Endothelial cell (in vitro differentiated cells): ENCODE results near the gene EPHB1. TPM values are rescaled to one million over a fixed set of nuclear protein-coding genes. Genes with fewer than 3 reads are reported as not detected.

Experiments used
- DNase-seq: peaks from one replicate; pipeline ENCODE4 v3.0.0; 2021; ENCODE audit warnings: low spot score
- H3K27ac Mint-ChIP-seq: one replicate; pipeline ENCODE4 v1.8.0; 2021; ENCODE audit warnings: mixed read lengths, inconsistent platforms; ENCODE audit not compliant: unreplicated experiment
- H3K27me3 Mint-ChIP-seq: one replicate; pipeline ENCODE4 v1.8.0; 2021; ENCODE audit warnings: mild to moderate bottlenecking, moderate library complexity, mixed read lengths, inconsistent platforms; ENCODE audit not compliant: unreplicated experiment
- H3K36me3 Mint-ChIP-seq: one replicate; pipeline ENCODE4 v1.8.0; 2021; ENCODE audit warnings: mild to moderate bottlenecking, low read depth, mixed read lengths, inconsistent platforms; ENCODE audit not compliant: unreplicated experiment
- H3K4me1 Mint-ChIP-seq: one replicate; pipeline ENCODE4 v1.8.0; 2021; ENCODE audit warnings: mild to moderate bottlenecking, mixed read lengths, inconsistent platforms; ENCODE audit not compliant: unreplicated experiment
- H3K4me3 Mint-ChIP-seq: one replicate; pipeline ENCODE4 v1.8.0; 2021; ENCODE audit warnings: mild to moderate bottlenecking, mixed read lengths, inconsistent platforms; ENCODE audit not compliant: unreplicated experiment
- H3K9me3 Mint-ChIP-seq: one replicate; pipeline ENCODE4 v1.8.0; 2021; ENCODE audit warnings: mixed read lengths, inconsistent platforms; ENCODE audit not compliant: unreplicated experiment
- CTCF ChIP-seq: fragments of 200-600 bp; sonication (generic); IDR thresholded peaks from one replicate; pipeline ENCODE4 v1.5.0; 2021; ENCODE audit warnings: antibody characterized with exemption; ENCODE audit not compliant: unreplicated experiment
- total RNA-seq: library from RNA; stranded (reverse); fragmentation: NEBNext Ultra II Directional; extraction: Animal tissue kit (Norgen Biotek cat#: 25700); gene quantifications from one replicate; pipeline ENCODE4 v1.2.1, GENCODE V29; 2021; ENCODE audit not compliant: unreplicated experiment

EPHB1 gene
- total RNA-seq, 1 donor from 2014 or later: 5.7 TPM

- Mint-ChIP-seq H3K27ac (no peak overlapping the region), H3K4me1 (no peaks in the 10 kb centered on the region), H3K4me3 (no peak overlapping the region), H3K36me3 (no peaks in the 10 kb centered on the region), H3K27me3 (peaks cover 5% of the 10 kb centered on the region), H3K9me3 (no peaks in the 10 kb centered on the region)
- no peak for DNase-seq
- TF ChIP-seq CTCF: no peak
Measured at GRCh38 chr3:135242285-135242684, 447.2 kb downstream of the EPHB1 start.

GRCh38 chr3:135243616-135244015, 448.6 kb downstream of the EPHB1 start:
- Mint-ChIP-seq H3K27ac (no peak overlapping the region), H3K27me3 (peaks cover 4% of the 10 kb centered on the region), H3K4me3 (no peak overlapping the region), H3K4me1 (no peaks in the 10 kb centered on the region), H3K36me3 (no peaks in the 10 kb centered on the region), H3K9me3 (no peaks in the 10 kb centered on the region)
- DNase-seq: no peak
- TF ChIP-seq CTCF: no peak

- DNase-seq: no peak
- Mint-ChIP-seq H3K9me3 (no peaks in the 10 kb centered on the region), H3K36me3 (no peaks in the 10 kb centered on the region)
Measured at GRCh38 chr3:135246027-135246426, 451.0 kb downstream of the EPHB1 start.

GRCh38 chr3:135248213-135248612, 453.2 kb downstream of the EPHB1 start:
- Mint-ChIP-seq H3K9me3 (no peaks in the 10 kb centered on the region), H3K27ac (no peak overlapping the region), H3K36me3 (no peaks in the 10 kb centered on the region), H3K4me3 (no peak overlapping the region), H3K27me3 (no peaks in the 10 kb centered on the region), H3K4me1 (no peaks in the 10 kb centered on the region)
- TF ChIP-seq CTCF: no peak
- DNase-seq: no peak

More at GRCh38 chr3:135246027-135246426, 451.0 kb downstream of the EPHB1 start:
- Mint-ChIP-seq H3K4me3 (no peak overlapping the region), H3K27ac (no peak overlapping the region), H3K27me3 (no peaks in the 10 kb centered on the region), H3K4me1 (no peaks in the 10 kb centered on the region)
- TF ChIP-seq CTCF: no peak

GRCh38 chr3:135249186-135249585, 454.1 kb downstream of the EPHB1 start:
- no peak for DNase-seq
- no peaks in the 10 kb centered on the region for H3K9me3 Mint-ChIP-seq
- no peak overlapping the region for H3K27ac Mint-ChIP-seq
- TF ChIP-seq CTCF: no peak
- H3K27me3 Mint-ChIP-seq: no peaks in the 10 kb centered on the region
- no peaks in the 10 kb centered on the region for H3K36me3 Mint-ChIP-seq
- H3K4me1 Mint-ChIP-seq: no peaks in the 10 kb centered on the region
- H3K4me3 Mint-ChIP-seq: no peak overlapping the region
